HG02885 (cell line): Measurements from ENCODE around the gene GASK1B.

Experiments
- ATAC-seq: cut with Tn5 transposase; IDR thresholded peaks from one replicate; pipeline ENCODE4 v1.9.1; 2021; ENCODE audit warnings: mild to moderate bottlenecking; ENCODE audit not compliant: unreplicated experiment, poor library complexity

GASK1B gene

GRCh38 chr4:158155656-158156356 is 17.0 kb downstream of the GASK1B start:
- no peak for ATAC-seq

- ATAC-seq = no peak
These were observed 25.7 kb downstream of the GASK1B start for GRCh38 chr4:158147151-158147550.

DNA sequence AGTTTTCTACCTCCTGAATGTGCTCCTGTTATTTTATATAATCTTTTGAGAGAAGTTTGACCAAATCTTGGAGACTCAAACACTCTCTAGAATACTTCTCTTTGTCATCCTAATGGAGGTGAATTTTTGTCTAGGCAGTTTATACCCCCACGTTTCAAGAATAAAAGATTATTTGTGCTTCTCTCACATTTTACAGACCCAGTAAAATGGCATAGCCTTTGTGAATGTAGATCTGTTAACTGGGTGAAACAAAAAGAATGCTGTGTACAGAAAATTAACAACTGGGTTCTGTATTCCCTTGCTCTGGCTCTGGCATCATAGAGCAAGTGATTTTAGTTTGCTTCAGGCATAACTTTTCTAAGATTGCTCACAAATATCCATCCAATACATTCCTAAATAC is 26.1 kb downstream of the GASK1B start:
- no peak for ATAC-seq

- ATAC-seq = no peak
These were observed 33.7 kb downstream of the GASK1B start for GRCh38 chr4:158139086-158139485.

DNA sequence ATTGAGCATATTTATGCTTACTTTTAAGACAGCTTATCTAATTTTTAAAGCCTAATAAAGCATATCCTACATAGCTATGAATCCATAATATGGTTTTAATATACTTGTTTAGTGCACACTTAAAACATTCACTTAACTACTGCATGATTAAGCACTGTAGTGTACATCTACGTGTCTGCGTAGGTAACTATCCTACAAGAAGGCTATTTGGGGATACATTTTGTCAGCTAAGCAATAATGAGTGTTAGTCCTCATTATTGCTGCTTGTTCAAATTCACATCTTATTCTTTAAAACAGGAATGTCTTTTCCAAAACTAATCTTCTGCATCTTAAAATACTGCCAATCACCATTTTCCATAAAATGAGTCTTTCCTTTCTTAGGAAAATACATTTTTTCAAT is 38.6 kb downstream of the GASK1B start:
- ATAC-seq = no peak

DNA sequence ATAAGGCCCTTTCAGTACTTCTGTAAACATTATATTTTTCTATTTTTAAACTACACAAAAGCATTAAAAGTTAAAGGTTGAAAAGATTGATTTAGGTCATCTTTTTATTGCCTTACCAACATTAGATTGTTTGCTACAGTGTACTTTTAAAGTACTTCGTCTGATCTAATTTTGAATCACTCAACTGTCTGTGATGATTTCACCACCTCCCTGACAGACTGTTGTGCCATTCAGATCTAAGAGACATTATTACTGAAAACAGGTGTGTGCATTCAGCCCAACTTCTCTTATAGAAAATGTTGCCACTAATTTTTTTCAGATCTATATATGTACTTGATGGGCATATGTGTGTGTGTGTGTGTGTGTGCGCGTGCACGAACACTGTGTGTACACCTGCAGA is 39.3 kb downstream of the GASK1B start:
- no peak for ATAC-seq

- no peak for ATAC-seq
These were observed 41.8 kb downstream of the GASK1B start for GRCh38 chr4:158131027-158131426.

- ATAC-seq = no peak
These were observed 42.6 kb downstream of the GASK1B start for GRCh38 chr4:158130204-158130603.

DNA sequence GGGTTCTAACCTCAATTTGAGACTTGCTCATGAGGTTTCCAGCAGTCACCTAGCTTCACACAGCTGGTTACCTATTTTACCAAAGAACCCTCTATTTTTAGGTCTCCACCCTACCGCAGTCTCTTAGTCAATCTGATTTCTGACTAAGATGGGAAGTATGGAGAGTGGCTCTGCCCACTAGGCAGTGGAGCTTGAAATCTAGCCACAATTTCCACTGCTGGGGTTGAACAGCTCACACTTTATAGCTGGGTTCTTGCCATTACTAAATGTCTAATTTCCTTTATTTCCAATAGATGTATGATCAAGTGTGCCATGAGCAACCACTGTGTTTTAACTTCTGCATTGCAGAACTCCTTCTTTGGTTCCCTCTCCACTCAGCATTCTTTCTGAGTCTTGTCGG is 43.1 kb downstream of the GASK1B start:
- peak; percentile 79 for ATAC-seq

DNA sequence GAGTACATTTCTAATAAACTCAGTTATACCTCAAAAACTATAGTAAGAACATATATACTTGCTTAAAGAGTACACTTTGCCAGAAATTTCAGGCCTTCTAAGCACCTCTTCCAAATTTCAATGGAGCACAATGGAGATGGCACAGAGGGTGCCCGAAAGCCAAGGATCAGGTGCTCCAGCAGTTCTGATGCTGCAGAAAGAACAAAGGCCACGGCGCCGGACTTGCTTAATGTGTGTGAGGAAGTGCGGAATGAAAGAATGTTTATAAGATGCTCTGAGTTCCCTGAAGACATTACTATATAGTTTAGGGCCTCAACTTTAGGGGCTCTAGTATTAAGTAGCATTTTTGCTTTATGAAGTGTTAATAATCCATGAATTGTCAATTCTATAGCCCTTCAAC is 44.3 kb downstream of the GASK1B start:
- no peak for ATAC-seq

- no peak for ATAC-seq
These were observed 47.5 kb downstream of the GASK1B start for GRCh38 chr4:158125310-158125709.
